K562 (cell line): Measurements from ENCODE around the gene BDP1. TPM values are rescaled to one million over a fixed set of nuclear protein-coding genes. Genes with fewer than 3 reads are reported as not detected.

ENCODE experiments used
- CCNT2 ChIP-seq: IDR thresholded peaks from 2 replicates; pipeline ENCODE4 v1.6.1; 2011; ENCODE audit warnings: borderline replicate concordance, low read depth, mild to moderate bottlenecking, moderate library complexity, mixed read lengths, low read length; ENCODE audit not compliant: insufficient read length; ENCODE audit errors: extremely low read depth
- ESRRA ChIP-seq: fragments of 450-650 bp; IDR thresholded peaks from 2 replicates; pipeline ENCODE4 v1.6.1; 2014; ENCODE audit warnings: low read depth, mild to moderate bottlenecking, moderate library complexity, borderline replicate concordance
- HDAC1 ChIP-seq, 2 experiments: fragments of 450-650 bp; IDR thresholded peaks; 2 replicates each; pipeline ENCODE4 v1.6.1; 2016 to 2017; ENCODE audit warnings: inconsistent platforms in 1 of 2, mild to moderate bottlenecking in 1 of 2, moderate library complexity in 1 of 2
- IFI16 ChIP-seq: fragments of 250-450 bp; sonication (Bioruptor Pico); IDR thresholded peaks from 2 replicates; pipeline ENCODE4 v2.1.2; 2022; ENCODE audit warnings: mild to moderate bottlenecking, inconsistent platforms
- KLF13 ChIP-seq: fragments of 450-650 bp; IDR thresholded peaks from 2 replicates; pipeline ENCODE4 v1.6.1; 2016; ENCODE audit warnings: missing genetic modification characterization, low read depth, mild to moderate bottlenecking, missing compliant biosample characterization, moderate library complexity, borderline replicate concordance
- MTF1 ChIP-seq: fragments of 250-450 bp; sonication (Bioruptor Pico); IDR thresholded peaks from 2 replicates; pipeline ENCODE4 v1.9.0; 2021; ENCODE audit warnings: moderate library complexity, mild to moderate bottlenecking, inconsistent platforms, borderline replicate concordance
- MXI1 ChIP-seq: IDR thresholded peaks from 2 replicates; pipeline ENCODE4 v1.6.1; 2011; ENCODE audit warnings: low read depth, mild to moderate bottlenecking, improper control_type of control experiment, low read length
- MYC ChIP-seq, 2 experiments: fragments of 250-450 bp in 1 of 2; sonication (Bioruptor Pico) in 1 of 2; IDR thresholded peaks; 2 replicates each; pipeline versions ENCODE4 v1.5.1 to v1.6.1; 2012 to 2021; ENCODE audit warnings: low read depth in 2 of 2, borderline replicate concordance in 1 of 2, improper control_type of control experiment in 1 of 2, low read length in 1 of 2, mild to moderate bottlenecking in 1 of 2, moderate library complexity in 1 of 2
- NCOA1 ChIP-seq: fragments of 450-650 bp; IDR thresholded peaks from 2 replicates; pipeline ENCODE4 v1.6.1; 2016; ENCODE audit warnings: low read depth
- NR2C2 ChIP-seq, 2 experiments: fragments of 200-800 bp in 1 of 2; sonication (Bioruptor generic) in 1 of 2; sonication (generic) in 1 of 2; formaldehyde crosslinking in 1 of 2; IDR thresholded peaks; 2 replicates each; pipeline versions ENCODE4 v1.6.1 to v1.8.0; 2016 to 2022; ENCODE audit warnings: mild to moderate bottlenecking in 1 of 2, missing compliant biosample characterization in 1 of 2, missing genetic modification characterization in 1 of 2, missing genetic modification reagents in 1 of 2
- RFX7 ChIP-seq: fragments of 250-450 bp; sonication (Bioruptor Pico); IDR thresholded peaks from 2 replicates; pipeline ENCODE4 v1.5.1; 2021; ENCODE audit warnings: mild to moderate bottlenecking
- SMARCA4 ChIP-seq: fragments of 450-650 bp; IDR thresholded peaks from 2 replicates; pipeline ENCODE4 v1.6.1; 2016
- SUPT5H ChIP-seq: fragments of 450-650 bp; IDR thresholded peaks from 2 replicates; pipeline ENCODE4 v1.6.1; 2016
- ZBTB17 ChIP-seq: fragments of 450-650 bp; formaldehyde crosslinking; IDR thresholded peaks from 2 replicates; pipeline ENCODE4 v1.4.0; 2020; ENCODE audit warnings: mild to moderate bottlenecking
- polyA plus RNA-seq, 8 experiments: library from polyadenylated mRNA; depleted of rRNA in 4 of 8; stranded (reverse) in 5 of 8; unstranded in 3 of 8; fragments of >200 nt; fragmentation: Nextera tagmentation in 2 of 8; fragmentation: Illumina TruSeq in 1 of 8; extraction: Ambion mirVana in 2 of 8; extraction: Trizol in 1 of 8; gene quantifications; 2 replicates each; pipeline versions ENCODE4 v1.2.1 to v1.2.3, GENCODE V29; 2011 to 2014; ENCODE audit warnings: inconsistent platforms in 1 of 8, missing spikeins in 1 of 8
- total RNA-seq, 7 experiments: library from RNA; depleted of rRNA in 6 of 7; stranded (reverse); fragments of >200 nt in 6 of 7; fragmentation: Illumina TruSeq in 2 of 7; extraction: Trizol in 2 of 7; gene quantifications; 2 replicates each; pipeline versions ENCODE4 v1.2.1 to v1.2.3, GENCODE V29; 2011 to 2021; ENCODE audit warnings: low replicate concordance in 1 of 7
- TF ChIP-seq, protein P1 (sequence below), 2 experiments: fragments of 450-650 bp; conservative IDR thresholded peaks; 2 replicates each; pipeline ENCODE4 v1.6.1; 2017; ENCODE audit warnings: mild to moderate bottlenecking in 2 of 2, moderate library complexity in 2 of 2
- TF ChIP-seq, protein P2 (sequence below): fragments of 200-400 bp; formaldehyde crosslinking; IDR thresholded peaks from 2 replicates; pipeline ENCODE4 v1.6.1; 2017; ENCODE audit warnings: mild to moderate bottlenecking, low read depth, low read length, moderate library complexity
- TF ChIP-seq, protein P3 (sequence below), 2 experiments: IDR thresholded peaks; 2 replicates each; pipeline ENCODE4 v1.6.1; 2012; ENCODE audit warnings: improper control_type of control experiment in 2 of 2, low read depth in 2 of 2, low read length in 2 of 2, borderline replicate concordance in 1 of 2
- TF ChIP-seq, protein P4 (sequence below), 2 experiments: fragments of 450-650 bp; IDR thresholded peaks; 2 replicates each; pipeline ENCODE4 v1.6.1; 2016

The BDP1 gene
- total and polyA plus RNA-seq, 9 of the 15 experiments (the other 6 are each of a cell fraction or from before 2014, with no cell fraction given), result 6.9 to 47.3 (median 23.9) TPM

DNA sequence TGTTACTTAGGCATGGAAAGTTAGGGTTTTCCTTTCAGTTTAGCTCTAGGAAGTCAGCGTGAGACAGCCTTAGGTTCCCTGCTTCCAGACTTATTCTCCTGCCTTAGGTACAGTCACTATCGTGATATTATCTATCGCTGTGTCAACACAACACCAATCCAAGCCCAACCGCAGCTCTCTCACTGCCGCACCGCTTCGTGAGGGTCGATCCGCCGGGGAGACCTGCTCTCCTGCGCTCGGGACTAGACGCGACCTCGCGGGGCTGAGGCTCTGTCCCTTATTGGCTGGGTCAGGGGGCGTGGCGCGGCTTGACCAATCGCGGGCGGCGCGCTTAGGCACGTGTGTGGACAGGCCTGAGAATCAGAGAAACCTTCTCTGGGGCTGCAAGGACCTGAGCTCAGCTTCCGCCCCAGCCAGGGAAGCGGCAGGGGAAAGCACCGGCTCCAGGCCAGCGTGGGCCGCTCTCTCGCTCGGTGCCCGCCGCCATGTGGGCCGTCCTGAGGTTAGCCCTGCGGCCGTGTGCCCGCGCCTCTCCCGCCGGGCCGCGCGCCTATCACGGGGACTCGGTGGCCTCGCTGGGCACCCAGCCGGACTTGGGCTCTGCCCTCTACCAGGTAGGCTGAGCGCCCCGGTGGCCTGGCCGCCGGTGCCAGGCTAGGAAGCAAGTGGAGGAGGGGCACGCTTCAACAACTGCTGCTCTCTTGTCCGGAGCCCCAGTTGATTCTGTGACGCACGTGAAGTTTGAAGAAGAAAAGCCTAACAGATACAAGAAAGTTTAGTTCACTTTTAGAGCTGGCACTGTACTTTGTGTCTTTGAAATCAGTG, 131.7 kb downstream of the BDP1 start, which contains the start of gene MCCC2 (continued):
- TF ChIP-seq HDAC1 (IDR thresholded peaks at IDR 0.05) (peak; percentile 17 to 89; a peak in 2 of 4 replicates), MXI1 (peak; percentile 88), KLF13 (tag) (no peak), SMARCA4 (no peak), MTF1 (no peak), MYC (IDR thresholded peaks at IDR 0.05; ENCODE audit: low read depth, low read length) (peak; percentile 78), MYC (CRISPR knock-in tag; IDR thresholded peaks at IDR 0.05; ENCODE audit: borderline replicate concordance, low read depth) (no peak), SUPT5H (peak; percentile 87), ESRRA (peak; percentile 75; the same call in 1 of the 2 replicates), NCOA1 (peak; percentile 38; the same call in 1 of the 2 replicates), CCNT2 (peak; percentile 47), IFI16 (CRISPR knock-in tag) (no peak), ZBTB17 (CRISPR knock-in tag) (peak; percentile 75; the same call in 1 of the 2 replicates), NR2C2 (CRISPR knock-in tag; IDR thresholded peaks at IDR 0.05) (no peak), NR2C2 (tag; IDR thresholded peaks at IDR 0.05) (peak; percentile 70), RFX7 (CRISPR knock-in tag) (no peak)
- TF ChIP-seq, protein P1, sequence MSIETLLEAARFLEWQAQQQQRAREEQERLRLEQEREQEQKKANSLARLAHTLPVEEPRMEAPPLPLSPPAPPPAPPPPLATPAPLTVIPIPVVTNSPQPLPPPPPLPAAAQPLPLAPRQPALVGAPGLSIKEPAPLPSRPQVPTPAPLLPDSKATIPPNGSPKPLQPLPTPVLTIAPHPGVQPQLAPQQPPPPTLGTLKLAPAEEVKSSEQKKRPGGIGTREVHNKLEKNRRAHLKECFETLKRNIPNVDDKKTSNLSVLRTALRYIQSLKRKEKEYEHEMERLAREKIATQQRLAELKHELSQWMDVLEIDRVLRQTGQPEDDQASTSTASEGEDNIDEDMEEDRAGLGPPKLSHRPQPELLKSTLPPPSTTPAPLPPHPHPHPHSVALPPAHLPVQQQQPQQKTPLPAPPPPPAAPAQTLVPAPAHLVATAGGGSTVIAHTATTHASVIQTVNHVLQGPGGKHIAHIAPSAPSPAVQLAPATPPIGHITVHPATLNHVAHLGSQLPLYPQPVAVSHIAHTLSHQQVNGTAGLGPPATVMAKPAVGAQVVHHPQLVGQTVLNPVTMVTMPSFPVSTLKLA (conservative IDR thresholded peaks at IDR 0.05), result peak; percentile 95 to 98
- TF ChIP-seq, protein P2, sequence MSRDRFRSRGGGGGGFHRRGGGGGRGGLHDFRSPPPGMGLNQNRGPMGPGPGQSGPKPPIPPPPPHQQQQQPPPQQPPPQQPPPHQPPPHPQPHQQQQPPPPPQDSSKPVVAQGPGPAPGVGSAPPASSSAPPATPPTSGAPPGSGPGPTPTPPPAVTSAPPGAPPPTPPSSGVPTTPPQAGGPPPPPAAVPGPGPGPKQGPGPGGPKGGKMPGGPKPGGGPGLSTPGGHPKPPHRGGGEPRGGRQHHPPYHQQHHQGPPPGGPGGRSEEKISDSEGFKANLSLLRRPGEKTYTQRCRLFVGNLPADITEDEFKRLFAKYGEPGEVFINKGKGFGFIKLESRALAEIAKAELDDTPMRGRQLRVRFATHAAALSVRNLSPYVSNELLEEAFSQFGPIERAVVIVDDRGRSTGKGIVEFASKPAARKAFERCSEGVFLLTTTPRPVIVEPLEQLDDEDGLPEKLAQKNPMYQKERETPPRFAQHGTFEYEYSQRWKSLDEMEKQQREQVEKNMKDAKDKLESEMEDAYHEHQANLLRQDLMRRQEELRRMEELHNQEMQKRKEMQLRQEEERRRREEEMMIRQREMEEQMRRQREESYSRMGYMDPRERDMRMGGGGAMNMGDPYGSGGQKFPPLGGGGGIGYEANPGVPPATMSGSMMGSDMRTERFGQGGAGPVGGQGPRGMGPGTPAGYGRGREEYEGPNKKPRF, result no peak
- TF ChIP-seq, protein P3, sequence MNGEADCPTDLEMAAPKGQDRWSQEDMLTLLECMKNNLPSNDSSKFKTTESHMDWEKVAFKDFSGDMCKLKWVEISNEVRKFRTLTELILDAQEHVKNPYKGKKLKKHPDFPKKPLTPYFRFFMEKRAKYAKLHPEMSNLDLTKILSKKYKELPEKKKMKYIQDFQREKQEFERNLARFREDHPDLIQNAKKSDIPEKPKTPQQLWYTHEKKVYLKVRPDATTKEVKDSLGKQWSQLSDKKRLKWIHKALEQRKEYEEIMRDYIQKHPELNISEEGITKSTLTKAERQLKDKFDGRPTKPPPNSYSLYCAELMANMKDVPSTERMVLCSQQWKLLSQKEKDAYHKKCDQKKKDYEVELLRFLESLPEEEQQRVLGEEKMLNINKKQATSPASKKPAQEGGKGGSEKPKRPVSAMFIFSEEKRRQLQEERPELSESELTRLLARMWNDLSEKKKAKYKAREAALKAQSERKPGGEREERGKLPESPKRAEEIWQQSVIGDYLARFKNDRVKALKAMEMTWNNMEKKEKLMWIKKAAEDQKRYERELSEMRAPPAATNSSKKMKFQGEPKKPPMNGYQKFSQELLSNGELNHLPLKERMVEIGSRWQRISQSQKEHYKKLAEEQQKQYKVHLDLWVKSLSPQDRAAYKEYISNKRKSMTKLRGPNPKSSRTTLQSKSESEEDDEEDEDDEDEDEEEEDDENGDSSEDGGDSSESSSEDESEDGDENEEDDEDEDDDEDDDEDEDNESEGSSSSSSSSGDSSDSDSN (IDR thresholded peaks at IDR 0.05; ENCODE audit: borderline replicate concordance in 1 of 2, low read depth in 2 of 2, low read length in 2 of 2), result peak in 1 of 2 experiments; percentile 73; a peak in 2 of 4 replicates
- TF ChIP-seq, protein P4, sequence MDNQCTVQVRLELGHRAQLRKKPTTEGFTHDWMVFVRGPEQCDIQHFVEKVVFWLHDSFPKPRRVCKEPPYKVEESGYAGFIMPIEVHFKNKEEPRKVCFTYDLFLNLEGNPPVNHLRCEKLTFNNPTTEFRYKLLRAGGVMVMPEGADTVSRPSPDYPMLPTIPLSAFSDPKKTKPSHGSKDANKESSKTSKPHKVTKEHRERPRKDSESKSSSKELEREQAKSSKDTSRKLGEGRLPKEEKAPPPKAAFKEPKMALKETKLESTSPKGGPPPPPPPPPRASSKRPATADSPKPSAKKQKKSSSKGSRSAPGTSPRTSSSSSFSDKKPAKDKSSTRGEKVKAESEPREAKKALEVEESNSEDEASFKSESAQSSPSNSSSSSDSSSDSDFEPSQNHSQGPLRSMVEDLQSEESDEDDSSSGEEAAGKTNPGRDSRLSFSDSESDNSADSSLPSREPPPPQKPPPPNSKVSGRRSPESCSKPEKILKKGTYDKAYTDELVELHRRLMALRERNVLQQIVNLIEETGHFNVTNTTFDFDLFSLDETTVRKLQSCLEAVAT (IDR thresholded peaks at IDR 0.05), result peak in 1 of 2 experiments; percentile 35; a peak in 1 of 4 replicates
